Body of pancreas (tissue), 4 donors: Measurements from ENCODE around the gene ST7L.

Experiments used
- CTCF ChIP-seq, 7 experiments: fragments of 450-650 bp in 4 of 7; fragments of 200-600 bp in 3 of 7; sonication (generic) in 3 of 7; IDR thresholded peaks; one replicate each; pipeline ENCODE4 v1.5.1; 2016 to 2019; ENCODE audit warnings: antibody characterized with exemption in 7 of 7
- POLR2A ChIP-seq, 3 donors: fragments of 450-650 bp; IDR thresholded peaks; one replicate each; pipeline ENCODE4 v1.6.1; 2016; ENCODE audit warnings: antibody characterized with exemption in 3 of 3, mild to moderate bottlenecking in 2 of 3

DNA sequence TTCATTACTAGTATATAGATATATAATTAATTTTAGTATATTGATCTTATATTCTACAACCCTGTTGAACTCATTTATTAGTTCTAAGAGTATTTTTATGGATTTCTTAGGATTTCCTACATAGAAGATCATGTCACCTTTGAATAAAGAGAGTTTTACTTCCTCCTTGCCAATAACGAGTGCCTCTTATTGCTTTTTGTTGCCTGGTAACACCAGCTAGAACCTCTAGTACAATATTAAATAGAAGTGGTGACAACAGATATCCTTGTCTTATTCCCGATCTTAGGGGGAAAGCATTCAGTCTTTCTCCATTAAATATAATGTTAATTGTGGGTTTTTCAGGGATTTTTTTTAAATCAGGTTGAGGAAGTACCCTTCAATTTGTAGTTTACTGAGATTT, 69.4 kb downstream of the ST7L start:
- no peak for TF ChIP-seq CTCF (IDR thresholded peaks at IDR 0.05)
- no peak for TF ChIP-seq POLR2A (IDR thresholded peaks at IDR 0.05)
